ENCODE results near the gene URM1.

The URM1 gene

DNA sequence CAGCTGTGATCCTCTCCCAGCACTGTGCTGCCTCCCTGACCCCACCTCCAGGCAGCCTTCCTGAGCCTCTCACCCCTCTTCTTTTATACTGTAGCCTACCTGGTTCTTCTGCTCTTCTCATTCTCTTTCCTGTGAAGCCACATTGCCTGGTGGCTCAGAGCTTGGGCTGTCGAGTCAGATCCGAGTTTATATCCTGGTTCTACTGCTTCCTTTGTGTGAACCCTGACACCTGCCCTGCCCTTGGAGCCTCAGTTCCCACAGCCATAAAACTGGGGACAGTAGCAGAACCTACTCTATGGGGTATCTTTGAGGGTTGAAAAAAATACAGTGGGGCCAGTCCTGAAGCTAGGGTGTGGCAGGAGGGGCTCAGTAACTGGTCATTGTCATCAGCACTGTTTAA, 22.0 kb upstream of the URM1 start:
- no peak for DNase-seq (ENCODE audit: low read depth in 2 of 2)

DNA sequence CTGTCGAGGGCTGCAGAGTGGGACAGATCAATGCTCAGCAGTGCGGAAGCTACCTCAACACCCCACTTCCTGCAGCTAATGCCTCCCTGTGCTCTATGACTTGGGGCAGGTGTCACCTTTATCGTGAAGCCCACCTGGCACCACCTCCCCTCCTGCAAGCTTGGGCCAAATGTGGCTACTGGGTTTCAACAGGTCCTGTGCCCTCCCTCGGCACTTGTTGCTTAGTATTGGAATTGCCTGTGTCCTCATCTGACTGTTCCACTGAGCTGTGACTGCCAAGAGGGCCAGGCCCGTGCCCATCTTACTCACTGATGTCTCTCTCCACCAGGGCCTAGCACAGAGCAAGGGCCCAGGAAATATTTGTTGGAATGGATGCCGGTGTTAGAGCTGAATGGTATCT, 21.4 kb upstream of the URM1 start:
- no peak for DNase-seq (ENCODE audit: low read depth in 2 of 2)

DNA sequence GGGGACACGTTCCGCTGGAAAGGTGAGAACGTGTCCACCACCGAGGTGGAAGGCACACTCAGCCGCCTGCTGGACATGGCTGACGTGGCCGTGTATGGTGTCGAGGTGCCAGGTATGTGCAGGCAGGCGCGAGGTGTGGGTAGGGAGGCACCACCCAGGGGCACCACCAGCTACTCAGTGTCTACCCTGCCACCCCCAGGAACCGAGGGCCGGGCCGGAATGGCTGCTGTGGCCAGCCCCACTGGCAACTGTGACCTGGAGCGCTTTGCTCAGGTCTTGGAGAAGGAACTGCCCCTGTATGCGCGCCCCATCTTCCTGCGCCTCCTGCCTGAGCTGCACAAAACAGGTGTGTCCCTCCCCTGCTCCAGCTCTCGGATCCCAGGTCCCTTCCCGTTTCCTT, 15.7 kb upstream of the URM1 start:
- no peak for DNase-seq (ENCODE audit: low read depth in 2 of 2)

DNA sequence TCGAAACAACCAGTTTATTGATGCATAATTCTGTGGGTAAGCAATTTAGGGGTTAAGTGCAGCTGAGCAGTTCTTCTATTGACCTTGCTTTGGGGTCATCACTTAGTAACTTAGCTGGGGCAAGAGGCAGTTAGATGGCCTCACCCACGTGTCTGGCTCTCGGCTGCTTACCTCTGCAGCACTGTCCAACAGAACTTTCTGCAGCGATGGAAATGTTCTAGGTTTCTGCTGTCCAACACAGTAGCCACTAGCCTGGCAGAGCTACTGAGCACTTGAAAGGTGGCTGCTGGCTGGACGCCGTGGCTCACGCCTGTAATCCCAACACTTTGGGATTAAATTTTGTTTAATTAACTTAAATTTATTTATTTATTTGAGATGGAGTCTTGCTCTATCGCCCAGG, 13.1 kb upstream of the URM1 start:
- DNase-seq (ENCODE audit: low read depth in 2 of 2) = no peak

DNA sequence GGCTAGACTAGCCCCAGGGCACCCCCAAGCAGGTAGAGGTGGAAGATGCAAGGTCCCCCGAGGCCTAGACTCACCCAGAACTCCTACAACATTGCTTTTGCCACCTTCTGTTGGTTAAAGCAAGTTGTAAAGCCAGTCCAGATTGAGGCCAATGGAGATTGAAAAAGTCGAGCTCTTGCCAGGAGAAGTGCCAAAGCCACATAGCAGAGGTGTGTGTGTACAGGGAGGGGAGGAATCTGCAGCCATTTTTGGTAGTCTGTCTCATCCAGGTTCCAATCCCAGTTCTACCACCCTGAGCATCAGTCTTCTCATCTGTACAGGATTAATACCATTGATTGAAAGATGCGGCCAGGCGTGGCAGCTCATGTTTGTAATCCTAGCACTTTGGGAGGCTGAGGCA, 12.3 kb upstream of the URM1 start:
- no peak for DNase-seq (ENCODE audit: low read depth in 2 of 2)

DNA sequence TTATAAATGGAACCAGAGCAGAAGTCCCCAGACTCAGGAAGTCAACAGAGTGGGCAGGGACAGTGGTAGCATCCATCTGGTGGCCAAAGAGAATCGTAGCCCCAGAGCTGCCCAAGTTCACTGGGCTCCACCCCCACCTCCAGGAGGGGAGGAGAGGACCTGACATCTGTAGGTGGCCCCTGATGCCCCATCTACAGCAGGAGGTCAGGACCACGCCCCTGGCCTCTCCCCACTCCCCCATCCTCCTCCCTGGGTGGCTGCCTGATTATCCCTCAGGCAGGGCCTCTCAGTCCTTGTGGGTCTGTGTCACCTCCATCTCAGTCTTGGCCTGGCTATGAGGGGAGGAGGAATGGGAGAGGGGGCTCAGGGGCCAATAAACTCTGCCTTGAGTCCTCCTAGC, 10.3 kb upstream of the URM1 start:
- DNase-seq (ENCODE audit: low read depth in 2 of 2) = no peak

DNA sequence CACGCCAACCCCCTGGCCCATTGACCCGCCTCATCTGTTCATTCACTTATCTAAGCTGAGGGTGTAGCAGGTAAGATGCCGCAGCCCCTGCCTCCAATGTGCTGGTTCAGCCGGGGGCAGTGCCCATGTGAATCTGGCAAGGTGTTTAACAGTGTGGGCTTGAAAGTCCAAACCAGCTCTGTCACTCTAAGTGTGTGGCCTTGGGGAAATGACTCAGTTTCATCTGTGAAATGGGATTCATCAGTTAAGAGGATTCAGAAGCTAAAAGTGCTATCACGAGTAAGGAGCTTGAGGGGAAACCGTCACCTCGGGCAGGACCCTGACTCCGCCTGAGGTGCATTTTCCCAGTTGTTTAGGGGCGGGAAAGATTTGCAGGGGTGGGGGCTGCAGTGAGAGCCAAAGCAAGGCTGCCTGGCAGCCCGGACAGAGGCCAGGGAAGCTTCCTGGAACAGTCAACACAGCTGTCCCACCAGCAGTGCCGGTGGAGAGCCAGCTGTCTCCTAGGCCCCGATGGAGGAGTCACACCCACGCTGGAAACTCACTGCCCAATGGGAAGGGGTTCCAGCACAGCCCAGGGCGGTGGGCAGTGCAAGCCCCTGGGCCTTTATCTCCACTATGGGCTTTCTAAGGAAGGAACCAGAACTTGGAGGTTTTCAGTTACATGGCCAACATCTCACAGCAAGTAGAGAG, 9.7 kb upstream of the URM1 start:
- DNase-seq (ENCODE audit: low read depth in 2 of 2) = no peak

DNA sequence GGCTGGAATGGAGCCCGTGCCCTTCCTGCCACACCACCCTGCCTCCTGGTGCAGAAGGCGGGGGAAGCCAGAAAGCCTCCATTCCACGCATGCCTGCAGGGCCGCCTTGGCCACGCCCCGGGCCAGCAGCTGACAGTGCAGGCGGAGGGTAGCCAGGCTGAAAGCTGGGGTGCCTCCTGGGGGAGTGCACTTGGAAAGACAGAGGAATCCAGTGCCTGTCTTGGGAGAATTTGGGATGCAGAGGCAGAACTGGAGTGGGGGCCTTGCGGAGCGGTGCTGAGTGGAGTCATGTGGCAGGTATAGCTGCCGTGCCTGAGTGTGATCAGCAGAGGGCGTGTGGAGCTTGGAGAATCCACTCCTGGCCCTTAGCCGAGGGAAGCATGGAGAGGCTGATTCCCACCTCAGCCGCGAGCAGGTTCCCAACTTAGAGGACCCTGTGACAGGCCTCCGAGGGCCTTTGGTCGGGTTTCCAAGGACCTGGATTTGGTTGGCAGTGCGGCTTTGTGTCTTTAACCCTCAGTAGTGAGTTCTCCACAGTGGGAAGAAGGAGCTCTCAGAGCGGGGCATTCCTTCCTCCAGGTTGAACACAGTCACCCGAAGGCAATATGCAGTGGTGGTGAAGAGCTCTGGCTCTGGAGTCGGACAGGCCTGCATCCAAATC, 9.1 kb upstream of the URM1 start:
- DNase-seq (ENCODE audit: low read depth in 2 of 2) = peak; percentile 36 to 41

DNA sequence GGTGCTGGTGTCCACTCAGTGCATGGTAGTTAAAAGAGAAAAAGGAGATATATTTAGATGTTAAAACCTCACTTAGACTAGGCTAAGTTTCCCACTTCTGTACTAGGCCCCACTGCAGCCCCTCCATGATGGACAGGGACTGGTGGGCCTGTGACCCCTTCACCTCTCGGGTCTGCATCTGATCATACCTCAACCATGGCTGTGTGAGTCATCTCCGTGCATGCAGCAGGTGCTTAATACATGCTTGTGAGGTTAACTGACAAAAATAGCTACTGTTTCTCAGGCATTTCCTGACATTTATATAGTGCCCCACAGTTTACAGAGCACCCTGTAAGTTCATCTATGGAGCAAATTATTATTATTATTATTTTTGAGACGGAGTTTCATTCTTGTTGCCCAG, 8.4 kb upstream of the URM1 start:
- no peak for DNase-seq (ENCODE audit: low read depth in 2 of 2)

DNA sequence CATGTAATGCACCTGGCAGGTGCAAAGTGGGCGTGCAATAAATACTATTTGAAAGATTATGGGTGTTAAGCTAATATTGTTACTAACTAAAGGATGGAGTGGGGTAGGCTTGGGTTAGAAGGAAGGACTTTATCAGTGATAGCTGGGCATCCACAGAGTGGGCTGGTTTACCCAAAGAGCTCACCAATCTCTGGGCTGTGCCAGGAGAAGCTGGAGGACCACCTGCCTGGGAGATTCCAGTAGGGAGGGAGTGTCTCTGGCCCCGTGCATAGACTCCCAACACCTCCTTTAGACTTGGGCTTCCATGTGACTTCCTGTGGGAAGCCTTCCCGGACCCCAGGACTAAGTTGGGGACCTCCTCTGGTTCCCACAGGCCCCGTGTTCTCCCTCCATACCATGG, 5.6 kb upstream of the URM1 start:
- DNase-seq (ENCODE audit: low read depth in 2 of 2) = no peak

DNA sequence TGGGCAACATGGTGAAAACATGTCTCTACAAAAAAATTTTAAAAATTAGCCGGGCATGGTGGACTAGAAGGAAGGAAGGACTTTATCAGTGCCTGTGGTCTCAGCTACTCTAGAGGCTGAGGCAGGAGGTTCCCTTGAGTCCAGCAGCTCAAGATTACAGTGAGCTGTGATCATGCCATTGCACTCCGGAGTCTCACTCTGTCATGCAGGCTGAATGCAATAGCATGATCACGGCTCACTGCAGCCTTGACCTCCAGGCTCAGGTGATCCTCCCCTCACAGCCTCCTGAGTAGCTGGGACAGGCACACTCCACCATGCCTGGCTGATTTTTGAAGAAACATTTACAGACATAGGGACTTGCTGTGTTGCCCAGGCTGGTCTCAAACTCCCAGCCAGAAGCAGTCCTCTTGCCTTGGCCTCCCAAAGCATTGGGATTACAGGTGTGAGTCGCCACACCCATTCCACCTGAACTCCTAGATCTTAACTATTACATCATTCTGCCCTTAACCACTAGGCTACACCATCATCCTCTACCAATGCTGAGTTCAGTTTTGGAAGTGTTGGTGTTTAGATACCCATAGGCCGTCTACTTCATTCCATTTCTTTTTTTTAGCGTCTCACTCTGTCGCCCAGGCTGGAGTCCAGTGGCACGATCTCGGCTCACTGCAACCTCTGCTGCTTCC, 2.0 kb upstream of the URM1 start:
- no peak for DNase-seq (ENCODE audit: low read depth in 2 of 2)

DNA sequence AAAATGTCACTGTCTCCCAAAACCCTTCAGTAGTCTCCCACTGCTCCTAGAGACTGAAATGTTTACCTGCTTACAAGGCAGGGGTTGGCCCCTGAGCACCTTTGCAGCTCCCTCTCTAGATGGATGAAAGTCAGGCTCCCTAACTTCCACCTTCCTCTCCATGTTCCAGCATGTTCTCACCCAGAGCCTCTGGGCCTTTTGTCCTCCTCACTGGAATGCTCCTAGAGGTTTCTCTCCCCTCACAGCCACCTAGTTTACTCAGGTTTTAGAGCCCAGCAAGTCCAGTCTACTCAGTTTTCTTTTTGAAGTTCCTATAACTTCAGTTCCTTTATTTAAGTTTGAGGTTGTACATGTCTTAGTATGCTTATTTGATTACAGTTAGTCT, 815 bp upstream of the URM1 start:
- no peak for DNase-seq (ENCODE audit: low read depth in 2 of 2)

DNA sequence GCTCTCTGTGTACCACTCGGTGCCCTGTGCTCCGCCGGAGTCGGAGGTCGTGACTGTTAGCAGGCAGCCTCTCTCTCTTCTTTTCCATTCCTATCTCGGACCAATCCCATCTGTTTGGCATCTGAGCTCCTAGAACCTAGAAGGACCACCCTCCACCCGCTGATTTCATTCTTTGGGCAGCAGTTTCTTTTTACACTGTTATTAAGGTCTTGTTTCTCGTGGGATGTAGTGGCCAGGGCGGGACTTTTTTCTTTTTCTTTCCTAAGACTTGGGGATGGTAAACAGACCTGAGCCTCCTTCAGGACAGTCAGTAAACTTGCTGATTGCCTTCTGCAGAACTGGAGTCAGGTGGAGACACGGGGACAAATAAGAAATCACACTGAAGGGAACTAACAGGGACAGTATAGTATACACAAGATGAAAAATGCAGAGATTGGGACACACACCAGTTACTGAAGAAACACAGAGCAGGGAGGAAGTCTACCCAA, 500 bp downstream of the URM1 start:
- no peak for DNase-seq (ENCODE audit: low read depth in 2 of 2)

DNA sequence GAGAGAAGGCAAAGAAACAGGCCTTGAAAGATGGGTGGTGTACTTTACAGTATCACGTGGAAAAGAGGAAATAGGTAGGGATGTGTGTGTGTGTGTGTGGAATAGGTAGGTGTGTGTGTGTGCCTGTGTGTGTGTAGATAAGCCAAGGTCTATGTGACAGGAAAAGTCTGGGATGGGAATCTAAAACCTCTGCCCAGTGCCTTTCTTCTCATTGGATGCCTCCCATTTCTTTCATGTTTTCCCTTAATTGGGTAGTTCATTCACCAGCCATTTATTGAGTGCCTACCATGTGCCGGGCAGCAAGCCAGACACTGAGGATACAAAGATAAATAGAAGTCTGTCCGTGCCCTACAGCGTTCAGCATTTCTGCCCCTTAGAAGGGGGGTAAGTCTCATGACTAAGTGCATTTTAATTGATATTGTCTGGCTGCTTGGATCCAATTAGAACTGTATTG, 1.0 kb downstream of the URM1 start:
- no peak for DNase-seq (ENCODE audit: low read depth in 2 of 2)

DNA sequence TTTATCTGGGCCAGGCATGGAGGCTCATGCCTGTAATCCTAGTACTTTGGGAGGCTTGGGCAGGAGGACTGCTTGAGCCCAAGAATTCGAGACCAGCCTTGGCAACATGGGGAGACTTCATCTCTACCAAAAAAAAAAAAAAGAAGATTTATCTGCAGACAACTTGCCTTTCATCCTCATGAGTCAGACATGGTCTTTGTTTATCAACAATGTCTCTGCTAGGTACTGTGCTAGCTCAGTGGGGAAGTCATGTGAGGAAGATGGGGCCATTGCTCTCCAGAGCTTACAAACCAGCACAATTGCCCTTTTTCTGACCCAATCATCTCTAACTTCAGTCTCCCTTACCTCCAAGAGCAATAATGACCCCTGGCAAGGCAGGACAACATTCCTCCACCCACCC, 1.6 kb downstream of the URM1 start:
- no peak for DNase-seq (ENCODE audit: low read depth in 2 of 2)

DNA sequence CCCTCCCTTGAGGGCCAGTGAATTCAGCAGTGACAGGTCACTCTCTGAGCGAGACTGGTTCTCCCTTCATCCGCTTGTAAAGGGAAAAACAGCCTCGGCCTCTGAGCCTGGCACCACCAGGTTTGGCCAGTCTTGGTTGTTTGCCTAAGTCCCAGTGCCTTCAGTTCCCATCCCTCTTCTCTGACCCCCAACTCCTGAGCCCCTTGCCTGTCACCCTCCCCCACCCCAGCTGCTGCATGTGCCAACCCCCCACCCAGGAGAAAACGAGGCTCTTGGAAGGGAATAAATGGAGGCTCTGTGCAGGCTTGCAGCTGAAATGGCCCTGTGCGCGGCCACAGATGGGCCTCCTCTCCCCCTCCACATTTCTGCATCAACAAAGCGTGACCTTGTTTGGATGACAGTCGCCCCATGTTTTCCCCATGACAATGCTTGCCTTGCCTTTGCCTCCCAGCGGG, 3.1 kb downstream of the URM1 start:
- no peak for DNase-seq (ENCODE audit: low read depth in 2 of 2)

DNA sequence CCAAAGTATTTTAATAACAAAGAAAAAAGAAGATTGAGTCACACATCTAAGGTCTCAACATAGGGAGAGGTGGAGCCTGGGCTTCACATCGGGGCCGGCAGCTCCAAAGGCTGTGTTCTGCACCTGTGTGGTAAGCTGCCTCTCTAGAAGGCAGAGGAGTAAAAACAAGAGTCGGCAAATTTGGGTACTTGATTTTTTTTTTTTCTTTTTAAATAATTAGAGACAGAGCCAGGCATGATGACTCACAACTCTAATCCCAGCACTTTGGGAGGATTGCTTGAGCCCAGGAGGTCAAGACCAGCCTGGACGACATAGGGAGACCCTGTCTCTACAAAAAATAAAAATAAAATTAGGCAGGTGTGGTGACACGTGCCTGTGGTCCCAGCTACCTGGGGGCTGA, 4.7 kb downstream of the URM1 start:
- DNase-seq (ENCODE audit: low read depth in 2 of 2) = no peak

DNA sequence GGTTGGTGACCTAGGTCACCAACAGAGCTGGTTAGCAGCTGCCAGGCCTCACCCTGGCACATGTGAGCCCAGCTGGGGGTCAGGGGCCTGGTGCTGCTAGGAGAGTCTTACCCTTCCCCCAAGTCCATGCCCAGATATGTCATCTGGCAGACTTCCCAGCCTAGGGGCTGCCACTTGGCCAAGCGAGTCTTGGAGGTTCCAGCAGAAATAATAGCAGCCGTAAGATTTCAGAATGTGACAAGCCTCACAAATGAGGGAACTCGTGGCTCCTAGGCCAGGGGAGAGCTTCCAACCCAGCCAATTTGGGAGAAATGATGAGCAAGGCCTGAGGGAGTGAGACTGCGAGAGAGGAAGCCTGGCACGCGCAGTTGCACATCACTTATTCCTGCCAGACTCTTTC, 11.1 kb downstream of the URM1 start:
- DNase-seq (ENCODE audit: low read depth in 2 of 2) = no peak

DNA sequence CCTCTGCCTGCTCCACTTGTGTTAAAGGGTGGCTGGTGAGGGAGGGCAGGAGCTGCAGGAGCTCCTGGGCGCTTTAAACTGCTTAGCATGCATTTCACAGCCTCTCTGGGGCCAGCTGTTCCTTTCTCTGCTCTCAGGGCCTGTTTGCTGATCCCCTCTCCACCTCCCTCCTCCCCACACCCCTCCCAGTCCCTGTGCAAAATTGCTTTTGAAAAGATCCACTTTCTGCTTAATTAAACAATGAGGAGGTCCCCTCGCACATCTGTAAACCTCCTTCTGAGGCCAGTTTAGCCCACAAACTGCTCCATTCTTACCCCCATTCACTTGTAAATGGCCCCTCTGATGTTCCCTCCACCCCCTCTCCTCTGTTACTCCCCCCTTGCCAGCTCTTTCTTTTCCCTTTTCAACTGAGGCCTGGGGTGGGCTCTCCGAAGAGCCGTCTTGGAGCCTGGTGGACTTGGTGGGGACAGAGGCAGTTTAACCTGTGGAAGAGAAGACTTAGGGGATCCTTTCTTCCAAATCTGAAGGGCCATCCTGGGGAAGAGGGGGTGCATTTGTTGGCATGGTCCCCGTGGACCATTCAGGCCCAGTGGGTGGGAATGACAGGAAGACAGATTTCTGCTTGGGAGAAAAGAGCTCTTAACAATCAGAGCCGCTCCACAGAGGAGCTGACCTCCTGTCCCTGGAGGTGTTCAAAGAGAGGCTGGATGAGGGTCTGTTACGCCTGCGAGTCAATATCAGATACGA, 12.0 kb downstream of the URM1 start:
- DNase-seq (ENCODE audit: low read depth in 2 of 2) = no peak

DNA sequence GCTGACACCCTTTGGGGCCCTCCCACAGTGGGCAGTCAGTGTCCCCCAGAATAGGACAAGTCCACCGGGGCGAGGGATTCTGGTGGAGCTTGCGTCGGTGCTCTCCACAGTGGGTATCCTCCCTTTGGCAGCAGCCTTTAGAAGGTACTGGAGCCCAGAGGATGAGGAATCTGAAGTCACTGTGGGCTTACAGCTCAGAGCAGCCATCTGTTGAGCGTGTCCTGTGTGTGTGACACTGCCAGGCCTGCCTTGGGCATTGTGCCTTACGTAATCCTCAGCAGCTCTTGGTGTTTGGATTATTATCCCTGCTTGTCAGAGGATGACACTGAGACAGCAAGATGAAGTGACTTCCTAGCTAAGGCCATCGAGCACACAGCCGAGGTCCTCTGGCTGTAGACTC, 12.6 kb downstream of the URM1 start:
- no peak for DNase-seq (ENCODE audit: low read depth in 2 of 2)

DNA sequence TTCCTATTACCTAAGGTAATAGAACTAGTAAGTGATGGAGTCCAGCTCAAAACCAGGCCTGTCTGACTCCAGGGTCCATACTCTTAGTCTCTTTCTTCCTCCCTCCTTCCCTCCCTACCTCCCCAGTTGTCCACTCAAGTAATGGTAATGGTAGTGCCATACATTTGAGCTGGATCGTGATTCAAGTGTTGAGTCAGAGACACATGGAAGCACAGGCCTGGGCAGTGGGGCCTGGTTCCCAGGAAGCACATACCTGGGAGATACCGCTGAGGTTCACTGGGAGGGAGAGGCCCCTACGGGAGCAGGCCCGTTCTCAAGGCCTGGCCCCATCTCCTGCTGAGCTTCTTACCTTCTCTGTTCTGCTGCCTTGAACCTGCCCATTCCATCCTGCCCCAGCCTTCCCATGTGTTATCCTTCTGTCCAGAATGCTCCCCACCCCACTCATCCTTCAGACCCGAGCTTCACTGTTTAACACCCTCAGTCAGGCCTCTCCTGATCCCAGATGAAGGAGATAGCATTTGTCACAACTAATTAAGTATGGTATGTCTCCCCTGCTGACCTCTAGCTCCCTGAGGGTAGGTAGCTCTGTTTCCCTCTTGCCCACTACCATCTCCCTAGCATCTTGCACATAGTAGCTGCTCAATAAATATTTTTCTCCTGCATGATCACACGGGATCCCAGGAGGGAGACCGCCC, 13.8 kb downstream of the URM1 start:
- DNase-seq (ENCODE audit: low read depth in 2 of 2) = no peak

Measured in stimulated activated CD8-positive, alpha-beta memory T cell treated with anti-CD3 and anti-CD28 coated beads, Interleukin-7, amount 100 ng/mL, for 4 hours (primary cell).